Esophagus squamous epithelium (tissue), 4 donors: Measurements from ENCODE around the gene BANF1.

Source experiments
- CTCF ChIP-seq, 6 experiments: fragments of 450-650 bp in 4 of 6; fragments of 200-600 bp in 2 of 6; sonication (generic) in 2 of 6; IDR thresholded peaks; one replicate each; pipeline ENCODE4 v1.5.1; 2016 to 2019; ENCODE audit warnings: antibody characterized with exemption in 6 of 6, mild to moderate bottlenecking in 4 of 6, moderate library complexity in 4 of 6
- POLR2A ChIP-seq, 4 donors: fragments of 450-650 bp; IDR thresholded peaks; one replicate each; pipeline ENCODE4 v1.6.1; 2017; ENCODE audit warnings: antibody characterized with exemption in 4 of 4, mild to moderate bottlenecking in 4 of 4, moderate library complexity in 3 of 4

GRCh38 chr11:66007201-66007634, 4.9 kb downstream of the BANF1 start:
- TF ChIP-seq CTCF (IDR thresholded peaks at IDR 0.05) (no peak), POLR2A (IDR thresholded peaks at IDR 0.05) (no peak)
